Stimulated activated CD8-positive, alpha-beta memory T cell treated with anti-CD3 and anti-CD28 coated beads, Interleukin-4, amount 100 ng/mL, for 4 hours (primary cell): ENCODE data around the gene ZNF774.
"Not testable (repeated sequence)": the region's sequence is repeated elsewhere in the genome, so short reads cannot be mapped to it uniquely, and the experiment has no call there.

Experiments
- DNase-seq, 2 donors: peaks; one replicate each; pipeline ENCODE4 v3.0.0-alpha.2; 2020; ENCODE audit warnings: low read depth in 2 of 2, low spot score in 1 of 2

ZNF774 gene

DNA sequence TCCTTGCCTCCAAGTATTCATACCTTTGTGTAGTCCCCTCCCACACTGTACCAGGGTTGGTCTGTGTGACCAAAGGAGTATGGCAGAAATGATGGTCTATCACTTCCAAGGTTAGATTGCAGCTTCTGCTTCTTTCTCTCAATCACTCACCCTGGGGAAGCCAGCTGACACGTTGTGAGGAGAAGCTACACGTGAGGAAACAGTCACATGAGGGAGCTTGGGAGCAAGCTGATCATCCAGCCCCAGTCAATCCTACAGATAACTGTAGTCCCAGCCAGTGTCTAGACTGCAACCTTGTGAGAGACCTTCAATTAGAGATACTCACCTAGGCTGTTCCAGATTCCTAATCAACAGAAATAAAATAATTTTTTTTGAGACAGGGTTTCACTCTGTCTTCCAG is 6.2 kb upstream of the ZNF774 start:
- no peak for DNase-seq

GRCh38 chr15:90347431-90348065 is 4.5 kb upstream of the ZNF774 start:
- DNase-seq = not testable (repeated sequence)

DNA sequence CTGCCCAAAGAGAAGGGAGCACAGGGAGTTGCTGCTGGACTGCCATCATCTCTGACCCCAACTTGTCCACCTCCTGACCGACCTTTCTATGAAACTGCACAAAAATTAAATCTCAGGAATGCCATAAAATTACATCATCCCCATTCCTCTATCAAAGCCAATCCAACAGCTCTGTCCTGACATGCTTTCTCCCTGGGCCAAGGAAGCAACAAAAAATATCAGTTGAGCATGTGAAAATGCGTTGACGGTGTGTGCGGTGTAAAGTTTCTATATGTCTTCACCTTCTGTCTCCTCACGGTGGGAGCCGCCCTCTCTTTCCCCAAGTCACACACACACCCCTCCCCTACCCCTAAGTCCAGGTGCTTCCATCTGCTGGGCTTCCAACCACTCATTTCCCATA is 3.6 kb upstream of the ZNF774 start:
- no peak for DNase-seq

DNA sequence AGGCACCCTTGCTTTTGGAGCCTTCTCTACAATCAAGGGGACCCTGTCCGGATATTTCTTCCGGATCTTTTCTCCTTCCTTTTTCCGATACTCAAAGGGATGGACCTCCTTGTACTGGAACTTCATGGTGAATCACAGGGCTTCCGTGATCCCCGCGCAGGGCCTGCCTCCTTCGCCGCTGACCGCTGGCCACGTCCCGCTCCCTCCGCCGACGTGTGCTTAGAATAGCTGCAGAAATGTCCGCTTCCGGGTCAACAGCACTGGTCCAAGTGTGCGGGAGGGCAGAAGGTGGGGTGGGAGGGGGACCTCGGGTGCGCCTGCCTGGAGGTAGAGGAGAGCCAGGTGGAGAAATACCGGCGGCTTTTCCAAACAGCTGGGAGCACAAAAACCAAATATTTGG is 3.0 kb upstream of the ZNF774 start:
- DNase-seq = no peak

DNA sequence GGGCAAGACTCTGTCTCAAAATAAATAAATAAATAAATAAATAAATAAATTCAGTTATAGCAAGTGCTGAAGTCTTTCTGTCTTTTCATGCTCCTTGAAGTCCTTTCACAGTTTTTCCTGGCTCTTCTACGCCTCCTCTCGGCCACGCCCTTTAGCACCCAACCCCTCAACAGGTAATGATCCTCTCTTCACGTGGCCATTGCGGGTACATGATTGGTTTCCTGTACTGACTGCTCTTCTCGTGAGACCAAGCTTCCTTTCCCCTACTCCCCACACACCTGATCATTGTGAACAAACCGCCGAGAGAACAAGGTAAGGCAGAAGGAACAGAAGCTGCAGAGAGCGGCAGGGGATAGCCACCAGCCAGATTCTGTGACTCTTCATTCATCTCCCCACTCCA is 2.3 kb upstream of the ZNF774 start:
- no peak for DNase-seq

DNA sequence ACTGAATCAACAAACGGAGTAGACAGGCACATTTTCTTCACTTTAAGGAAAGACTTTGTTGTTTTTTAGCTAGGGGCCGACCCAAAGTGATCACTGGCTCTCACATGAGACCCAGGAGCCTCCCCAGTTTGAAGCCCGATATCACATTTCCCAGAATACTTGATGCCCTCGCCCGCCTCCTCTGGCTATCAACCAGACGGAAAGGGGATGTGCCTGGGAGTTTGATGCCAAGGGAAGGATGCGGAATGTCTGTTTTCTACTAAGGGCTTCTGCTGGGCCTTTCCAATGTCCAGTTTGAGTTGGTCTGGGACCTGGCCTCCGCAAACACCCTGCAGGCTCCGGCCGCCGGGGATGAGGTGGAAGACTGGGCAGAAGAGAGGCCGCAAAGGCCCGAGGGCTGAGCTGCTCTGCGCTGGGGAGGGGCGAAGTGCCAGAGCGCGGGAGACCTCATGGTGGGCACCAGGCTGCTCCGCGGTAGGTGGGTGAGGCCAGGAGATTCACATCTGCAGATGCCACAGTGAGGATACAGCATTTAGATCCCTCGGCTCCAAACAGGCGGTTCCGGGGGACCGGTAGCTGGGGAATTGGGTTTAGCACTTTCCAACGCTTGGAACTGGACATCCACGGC is 491 bp upstream of the ZNF774 start:
- DNase-seq = no peak

- no peak for DNase-seq
Observed at GRCh38 chr15:90354986-90355385, 2.9 kb downstream of the ZNF774 start.

DNA sequence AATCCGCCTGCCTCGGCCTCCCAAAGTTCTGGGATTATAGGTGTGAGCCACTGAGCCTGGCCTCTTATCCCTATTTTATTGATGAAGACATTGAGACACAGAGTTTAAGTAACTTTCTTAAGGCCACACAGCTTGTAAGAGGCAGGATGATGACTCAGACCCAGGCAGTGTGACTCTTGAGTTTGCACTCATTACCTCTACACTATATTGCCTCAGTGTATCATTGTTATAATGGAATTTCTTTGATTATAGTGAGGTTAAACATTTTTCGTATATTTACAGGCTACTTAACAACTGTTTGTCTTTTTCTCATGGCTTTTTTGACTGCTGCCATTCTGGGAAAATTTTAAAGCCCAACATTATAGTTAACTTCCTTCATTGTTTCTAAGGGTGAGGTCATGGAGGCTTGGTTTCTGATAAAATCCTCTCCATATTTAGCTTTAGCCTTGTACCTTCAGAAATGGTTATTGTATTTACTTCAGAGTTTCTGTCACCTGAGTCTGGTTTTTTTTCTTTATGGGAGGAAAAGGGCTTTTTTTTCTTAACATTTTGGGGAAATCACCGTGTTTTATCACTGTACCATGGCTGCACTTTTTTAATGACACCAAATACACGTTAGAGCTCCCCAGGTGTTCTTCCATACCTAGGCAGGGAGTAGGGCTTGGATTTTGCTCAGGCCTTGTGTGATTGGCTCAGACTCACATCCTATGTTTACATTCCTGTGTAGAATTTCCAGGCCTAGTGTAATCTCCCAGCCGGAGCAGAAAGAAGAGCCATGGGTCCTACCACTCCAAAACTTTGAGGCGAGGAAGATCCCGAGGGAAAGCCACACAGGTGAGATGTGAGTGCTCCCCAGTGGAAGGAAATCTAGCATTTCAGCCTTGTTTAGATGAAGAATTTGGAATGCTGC is 6.3 kb downstream of the ZNF774 start:
- DNase-seq = no peak

GRCh38 chr15:90360746-90361145 is 8.7 kb downstream of the ZNF774 start:
- no peak for DNase-seq

GRCh38 chr15:90362936-90363212 is 10.8 kb downstream of the ZNF774 start:
- DNase-seq = no peak

GRCh38 chr15:90364251-90364650 is 12.2 kb downstream of the ZNF774 start:
- DNase-seq = no peak

DNA sequence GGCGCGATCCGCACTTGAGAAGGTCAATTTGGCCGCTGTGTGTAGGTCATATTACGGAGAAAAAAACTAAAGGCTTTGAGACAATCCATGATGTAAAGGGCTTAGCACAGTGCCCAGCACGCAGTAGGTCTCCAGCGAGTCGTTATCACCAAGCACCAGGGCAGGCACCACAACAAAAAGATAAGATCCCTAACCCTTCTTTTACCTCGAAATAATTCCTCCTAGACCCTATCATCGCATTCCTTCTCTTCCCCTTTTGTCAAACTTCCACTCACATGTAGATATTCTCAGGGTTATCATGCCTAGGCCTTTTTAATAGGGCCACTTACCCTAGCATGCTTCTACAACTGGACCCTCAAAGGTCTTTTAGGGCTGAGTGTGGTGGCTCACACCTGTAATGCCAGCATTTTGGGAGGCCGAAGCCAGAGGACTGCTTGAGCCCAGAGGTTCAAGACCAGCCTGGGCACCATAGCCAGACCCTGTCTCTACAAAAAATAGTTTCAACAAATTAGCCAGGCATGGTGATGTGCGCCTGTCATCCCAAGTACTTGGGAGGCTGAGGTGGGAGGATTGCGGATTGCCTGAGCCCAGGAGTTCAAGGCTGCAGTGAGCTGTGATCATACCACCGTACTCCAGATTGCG is 13.5 kb downstream of the ZNF774 start:
- DNase-seq = no peak

- no peak for DNase-seq
Observed at GRCh38 chr15:90367576-90367975, 15.5 kb downstream of the ZNF774 start.

DNA sequence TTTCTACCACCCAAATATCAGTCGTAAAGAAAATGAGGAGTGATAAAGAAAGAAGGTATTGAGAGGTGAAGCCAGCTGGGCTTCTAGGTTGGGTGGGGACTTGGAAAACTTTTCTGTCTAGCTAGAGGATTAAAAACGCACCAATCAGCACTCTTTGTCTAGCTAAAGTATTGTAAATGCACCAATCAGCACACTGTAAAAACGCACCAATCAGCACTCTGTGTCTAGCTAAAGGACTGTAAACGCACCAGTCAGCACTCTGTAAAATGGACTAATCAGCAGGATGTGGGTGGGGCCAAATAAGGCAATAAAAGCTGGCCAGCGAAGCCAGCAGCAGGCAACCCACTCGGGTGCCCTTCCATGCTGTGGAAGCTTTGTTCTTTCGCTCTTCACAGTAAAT is 23.0 kb downstream of the ZNF774 start:
- no peak for DNase-seq

- DNase-seq = peak in 1 of 2 donors; percentile 33
Observed at GRCh38 chr15:90376789-90377188, 24.7 kb downstream of the ZNF774 start.

DNA sequence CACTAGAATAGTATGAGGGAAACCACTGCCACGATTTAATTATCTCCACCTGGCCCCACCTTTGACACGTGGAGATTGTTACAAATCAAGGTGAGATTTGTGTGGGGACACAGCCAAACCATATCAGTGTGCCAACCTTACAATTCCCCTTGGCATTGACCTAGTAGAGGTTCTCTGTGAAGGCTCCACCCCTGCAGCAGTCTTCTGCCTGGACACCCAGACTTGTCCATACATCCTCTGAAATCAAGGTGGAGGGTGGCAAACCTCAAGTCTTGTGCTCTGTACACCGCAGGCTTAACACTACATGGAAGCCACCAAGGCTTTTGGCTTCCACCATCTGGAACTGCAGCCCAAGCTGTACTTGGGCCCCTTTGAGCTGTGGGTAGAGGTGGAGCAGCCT is 27.2 kb downstream of the ZNF774 start:
- DNase-seq = no peak

DNA sequence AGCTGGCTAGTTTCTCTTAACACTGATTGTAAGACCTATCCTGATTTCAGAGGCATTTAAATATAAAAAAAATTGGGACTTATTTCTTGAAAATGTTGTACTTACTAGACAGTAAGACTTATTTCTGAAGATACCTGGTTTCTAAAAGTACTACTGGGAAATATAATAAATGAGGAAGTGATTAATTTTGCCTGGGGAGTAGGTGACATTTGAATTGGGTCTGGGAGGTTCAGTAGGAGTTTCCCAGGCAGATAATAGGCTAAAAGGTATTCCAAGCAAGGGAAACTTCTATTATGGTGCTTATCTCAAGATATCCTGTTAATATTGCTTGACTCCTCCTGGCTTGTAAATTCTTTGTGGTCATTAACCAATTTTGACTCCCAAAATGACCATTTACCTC is 29.4 kb downstream of the ZNF774 start:
- DNase-seq = no peak

DNA sequence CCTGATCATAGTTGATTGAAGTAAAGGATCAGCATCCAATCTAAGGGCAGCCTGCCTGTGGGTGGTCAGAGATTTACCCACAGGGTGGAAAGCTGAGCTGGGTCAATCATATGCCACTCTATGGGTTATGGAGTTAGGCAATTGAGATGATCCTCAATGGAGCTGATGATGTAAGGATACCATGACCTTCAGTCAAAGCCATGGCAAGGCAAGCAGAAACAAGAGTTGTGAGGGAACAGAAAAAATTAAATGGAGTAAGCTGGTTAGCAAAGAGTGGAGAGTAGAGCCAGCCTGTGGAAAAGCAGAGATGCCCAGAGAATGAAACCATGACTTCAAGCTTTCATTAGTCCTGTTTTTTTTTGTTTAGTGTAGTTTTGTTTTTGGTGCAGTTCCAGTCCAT is 30.2 kb downstream of the ZNF774 start:
- no peak for DNase-seq

DNA sequence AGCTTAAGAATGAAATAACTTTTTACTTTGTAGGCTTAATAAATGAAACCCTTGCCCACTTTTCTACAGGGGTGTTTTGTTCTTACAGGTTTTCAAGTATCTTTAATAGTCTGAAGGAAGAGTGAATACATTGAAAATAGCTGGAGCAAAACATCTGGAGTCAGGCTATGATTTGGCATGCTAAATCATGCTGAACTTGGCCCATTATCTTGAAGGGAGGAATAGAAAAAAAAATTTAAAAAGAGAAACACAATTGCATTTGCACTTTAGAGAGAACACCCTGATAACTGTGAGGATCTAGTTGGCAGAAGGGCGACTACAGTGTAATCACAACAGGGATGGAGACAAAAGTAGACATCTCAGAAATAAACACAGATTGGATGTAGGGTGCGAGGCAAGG is 34.1 kb downstream of the ZNF774 start:
- DNase-seq = no peak

- peak; percentile 90 to 92 for DNase-seq
Observed at GRCh38 chr15:90387534-90388461, 35.7 kb downstream of the ZNF774 start, which contains the start of gene IQGAP1. Gene IQGAP1, plus strand, starts transcription at chr15:90388242. Its CDS starts 100 bp downstream, at chr15:90388342.
